ENCODE data around the gene STXBP6.
"Not testable (repeated sequence)": the region's sequence is repeated elsewhere in the genome, so short reads cannot be mapped to it uniquely, and the experiment has no call there.

STXBP6 gene

GRCh38 chr14:24986206-24986893, 63.6 kb downstream of the STXBP6 start:
- no peak for DNase-seq (ENCODE audit: low spot score)

- DNase-seq (ENCODE audit: low spot score) = no peak
Observed at GRCh38 chr14:24984846-24985589, 64.9 kb downstream of the STXBP6 start.

- DNase-seq (ENCODE audit: low spot score) = no peak
Observed at GRCh38 chr14:24982472-24983155, 67.3 kb downstream of the STXBP6 start.

GRCh38 chr14:24979725-24980239, 70.2 kb downstream of the STXBP6 start:
- no peak for DNase-seq (ENCODE audit: low spot score)

GRCh38 chr14:24978862-24979724, 70.9 kb downstream of the STXBP6 start:
- DNase-seq (ENCODE audit: low spot score) = no peak

- no peak for DNase-seq (ENCODE audit: low spot score)
Observed at GRCh38 chr14:24976602-24977001, 73.3 kb downstream of the STXBP6 start.

- DNase-seq (ENCODE audit: low spot score) = no peak
Observed at GRCh38 chr14:24975393-24975792, 74.6 kb downstream of the STXBP6 start.

GRCh38 chr14:24974591-24975374, 75.2 kb downstream of the STXBP6 start:
- DNase-seq (ENCODE audit: low spot score) = no peak

GRCh38 chr14:24972844-24973243, 77.1 kb downstream of the STXBP6 start:
- DNase-seq (ENCODE audit: low spot score) = no peak

GRCh38 chr14:24971255-24971654, 78.7 kb downstream of the STXBP6 start:
- no peak for DNase-seq (ENCODE audit: low spot score)

GRCh38 chr14:24966579-24966964, 83.4 kb downstream of the STXBP6 start:
- no peak for DNase-seq (ENCODE audit: low spot score)

- DNase-seq (ENCODE audit: low spot score) = no peak
Observed at GRCh38 chr14:24965934-24966578, 83.9 kb downstream of the STXBP6 start.

GRCh38 chr14:24965578-24965933, 84.4 kb downstream of the STXBP6 start:
- DNase-seq (ENCODE audit: low spot score) = no peak

GRCh38 chr14:24964591-24964990, 85.4 kb downstream of the STXBP6 start:
- no peak for DNase-seq (ENCODE audit: low spot score)

GRCh38 chr14:24964048-24964447, 85.9 kb downstream of the STXBP6 start:
- DNase-seq (ENCODE audit: low spot score) = no peak

GRCh38 chr14:24962118-24962517, 87.8 kb downstream of the STXBP6 start:
- not testable (repeated sequence) for DNase-seq (ENCODE audit: low spot score)

- no peak for DNase-seq (ENCODE audit: low spot score)
Observed at GRCh38 chr14:24960816-24961215, 89.1 kb downstream of the STXBP6 start.

GRCh38 chr14:24959791-24960331, 90.1 kb downstream of the STXBP6 start:
- no peak for DNase-seq (ENCODE audit: low spot score)

- no peak for DNase-seq (ENCODE audit: low spot score)
Observed at GRCh38 chr14:24958271-24958670, 91.7 kb downstream of the STXBP6 start.

GRCh38 chr14:24957814-24958213, 92.1 kb downstream of the STXBP6 start:
- DNase-seq (ENCODE audit: low spot score) = no peak

Measured in putamen (tissue), 1 donor.